Colonic mucosa (tissue), 4 donors: ENCODE results near the gene PARVG. TPM values are rescaled to one million over a fixed set of nuclear protein-coding genes. Genes with fewer than 3 reads are reported as not detected.

ENCODE experiments used
- DNase-seq: peaks from one replicate; pipeline ENCODE4 v3.0.0-alpha.2; 2020
- H3K27ac ChIP-seq: fragments of 200-600 bp; one replicate; pipeline ENCODE4 v1.8.0; 2021
- H3K27me3 ChIP-seq: fragments of 200-600 bp; one replicate; pipeline ENCODE4 v1.8.0; 2021
- H3K36me3 ChIP-seq: fragments of 200-600 bp; one replicate; pipeline ENCODE4 v1.8.0; 2021
- H3K4me1 ChIP-seq: fragments of 200-600 bp; one replicate; pipeline ENCODE4 v1.8.0; 2021; ENCODE audit warnings: mild to moderate bottlenecking
- H3K4me3 ChIP-seq: fragments of 200-600 bp; one replicate; pipeline ENCODE4 v1.8.0; 2021
- H3K9ac ChIP-seq, 2 donors: one replicate each; pipeline ENCODE4 v1.7.0; 2013; ENCODE audit warnings: control low read depth in 2 of 2, low read depth in 2 of 2, low read length in 2 of 2
- H3K9me3 ChIP-seq: fragments of 200-600 bp; one replicate; pipeline ENCODE4 v1.8.0; 2021
- CTCF ChIP-seq: fragments of 200-600 bp; IDR thresholded peaks from one replicate; pipeline ENCODE4 v1.8.0; 2022; ENCODE audit warnings: antibody characterized with exemption, mild to moderate bottlenecking
- intact Hi-C: fragments of 100-400 bp; cut with DNase I; formaldehyde crosslinking; loops from one replicate; pipeline ENCODE4 v1.14.1; 2022
- total RNA-seq, 2 donors: library from RNA; stranded (reverse); fragmentation: NEBNext Ultra II Directional in 1 of 2; extraction: Animal tissue kit (Norgen Biotek cat#: 25700) in 1 of 2; gene quantifications; one replicate each; pipeline ENCODE4 v1.2.1, GENCODE V29; 2021
- donor health status: healthy.
- donor health status: DM: no; HTN: no; CAD: no.
- donor health status: DM: no; HTN: no; CAD: no.

PARVG gene
- total RNA-seq, 2 donors from 2014 or later, result 2.4 to 4.1 TPM

GRCh38 chr22:44133901-44134571 lies 46.7 kb upstream of the PARVG start:
- no peak overlapping the region for H3K4me3 ChIP-seq
- no peaks in the 10 kb centered on the region for H3K4me1 ChIP-seq
- no peak for DNase-seq
- H3K27ac ChIP-seq, result no peak overlapping the region
- H3K36me3 ChIP-seq, result no peaks in the 10 kb centered on the region
- no peaks in the 10 kb centered on the region for H3K9me3 ChIP-seq
- TF ChIP-seq CTCF, result no peak
- no peak overlapping the region for H3K9ac ChIP-seq
- no peaks in the 10 kb centered on the region for H3K27me3 ChIP-seq
- intact Hi-C loops, result no loop called here

GRCh38 chr22:44136112-44136511 lies 44.6 kb upstream of the PARVG start:
- H3K27ac ChIP-seq, result no peak overlapping the region
- H3K9me3 ChIP-seq, result no peaks in the 10 kb centered on the region
- no peak for TF ChIP-seq CTCF
- intact Hi-C loops, result no loop called here
- H3K27me3 ChIP-seq, result no peaks in the 10 kb centered on the region
- H3K9ac ChIP-seq, result no peak overlapping the region
- H3K36me3 ChIP-seq, result no peaks in the 10 kb centered on the region
- no peaks in the 10 kb centered on the region for H3K4me1 ChIP-seq
- no peak overlapping the region for H3K4me3 ChIP-seq
- DNase-seq, result no peak

GRCh38 chr22:44136786-44137185 lies 43.9 kb upstream of the PARVG start:
- H3K4me1 ChIP-seq, result no peaks in the 10 kb centered on the region
- H3K27ac ChIP-seq, result no peak overlapping the region
- no peaks in the 10 kb centered on the region for H3K27me3 ChIP-seq
- no peaks in the 10 kb centered on the region for H3K9me3 ChIP-seq
- H3K36me3 ChIP-seq, result no peaks in the 10 kb centered on the region
- TF ChIP-seq CTCF, result no peak
- no peak for DNase-seq
- no peak overlapping the region for H3K4me3 ChIP-seq
- intact Hi-C loops, result no loop called here
- no peak overlapping the region for H3K9ac ChIP-seq

- Histone ChIP-seq H3K9ac (no peak overlapping the region), H3K36me3 (no peaks in the 10 kb centered on the region), H3K27ac (no peak overlapping the region), H3K27me3 (no peaks in the 10 kb centered on the region), H3K9me3 (no peaks in the 10 kb centered on the region), H3K4me3 (no peak overlapping the region), H3K4me1 (no peaks in the 10 kb centered on the region)
- no peak for DNase-seq
- intact Hi-C loops, result no loop called here
- TF ChIP-seq CTCF, result no peak
Measured at GRCh38 chr22:44137415-44137814, 43.3 kb upstream of the PARVG start.

- intact Hi-C loops, result no loop called here
- Histone ChIP-seq H3K27ac (no peak overlapping the region), H3K9me3 (no peaks in the 10 kb centered on the region), H3K36me3 (no peaks in the 10 kb centered on the region), H3K4me3 (no peak overlapping the region), H3K27me3 (no peaks in the 10 kb centered on the region), H3K9ac (no peak overlapping the region), H3K4me1 (no peaks in the 10 kb centered on the region)
- no peak for DNase-seq
- no peak for TF ChIP-seq CTCF
Measured at GRCh38 chr22:44139773-44140172, 41.0 kb upstream of the PARVG start.
